GM18499 (cell line): ENCODE measurements around the gene TSC2.

Source experiments
- ATAC-seq: cut with Tn5 transposase; IDR thresholded peaks from one replicate; pipeline ENCODE4 v1.9.1; 2021; ENCODE audit warnings: moderate number of reproducible peaks; ENCODE audit not compliant: insufficient read depth, unreplicated experiment

The TSC2 gene

GRCh38 chr16:2040787-2041522 is 6.8 kb upstream of the TSC2 start:
- no peak for ATAC-seq

- no peak for ATAC-seq
These were observed 5.4 kb upstream of the TSC2 start for GRCh38 chr16:2042171-2042985.

- no peak for ATAC-seq
These were observed 4.7 kb upstream of the TSC2 start for GRCh38 chr16:2042986-2043666.

- ATAC-seq = no peak
These were observed 3.9 kb upstream of the TSC2 start for GRCh38 chr16:2043667-2044451.

GRCh38 chr16:2044541-2044940 is 3.2 kb upstream of the TSC2 start:
- no peak for ATAC-seq

- ATAC-seq = no peak
These were observed 1.6 kb upstream of the TSC2 start for GRCh38 chr16:2045965-2046892.

DNA sequence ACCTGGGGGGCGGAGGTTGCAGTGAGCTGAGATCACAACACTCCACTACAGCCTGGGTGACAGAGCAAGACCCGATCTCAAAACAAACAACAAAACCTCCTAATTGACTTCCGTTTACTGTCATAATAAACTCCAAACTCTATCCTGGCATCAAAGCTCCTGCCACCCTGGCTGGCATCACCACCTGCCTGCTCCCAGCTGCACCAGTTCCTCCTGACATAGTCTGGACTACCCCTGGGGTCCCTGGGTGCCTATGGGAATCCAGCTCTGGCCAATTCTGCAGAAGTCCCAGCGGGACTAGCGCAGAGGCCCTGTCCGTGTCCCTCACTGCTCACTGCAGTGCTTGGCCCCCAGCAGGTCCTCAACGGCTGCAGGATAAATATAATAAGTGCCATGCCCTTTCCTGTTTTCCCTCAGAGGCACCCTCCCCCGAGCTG is 874 bp upstream of the TSC2 start:
- no peak for ATAC-seq

GRCh38 chr16:2048116-2048543 is 345 bp downstream of the TSC2 start:
- ATAC-seq = no peak

DNA sequence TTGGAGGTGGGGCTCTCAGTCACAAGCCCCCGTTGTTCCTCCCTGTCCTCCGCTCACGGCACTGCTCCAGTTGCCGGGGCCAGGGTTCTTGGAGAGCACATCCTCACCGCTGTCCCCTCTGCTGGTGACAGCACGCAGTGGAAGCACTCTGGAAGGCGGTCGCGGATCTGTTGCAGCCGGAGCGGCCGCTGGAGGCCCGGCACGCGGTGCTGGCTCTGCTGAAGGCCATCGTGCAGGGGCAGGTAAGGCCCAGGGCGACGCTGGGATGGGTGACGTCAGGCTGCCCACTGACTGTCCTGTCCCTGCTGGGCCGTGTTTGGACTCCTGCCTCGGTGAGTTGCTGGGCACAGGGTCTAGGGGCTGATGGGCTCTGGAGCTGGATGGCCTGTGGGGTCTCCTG is 5.4 kb downstream of the TSC2 start:
- ATAC-seq = no peak

DNA sequence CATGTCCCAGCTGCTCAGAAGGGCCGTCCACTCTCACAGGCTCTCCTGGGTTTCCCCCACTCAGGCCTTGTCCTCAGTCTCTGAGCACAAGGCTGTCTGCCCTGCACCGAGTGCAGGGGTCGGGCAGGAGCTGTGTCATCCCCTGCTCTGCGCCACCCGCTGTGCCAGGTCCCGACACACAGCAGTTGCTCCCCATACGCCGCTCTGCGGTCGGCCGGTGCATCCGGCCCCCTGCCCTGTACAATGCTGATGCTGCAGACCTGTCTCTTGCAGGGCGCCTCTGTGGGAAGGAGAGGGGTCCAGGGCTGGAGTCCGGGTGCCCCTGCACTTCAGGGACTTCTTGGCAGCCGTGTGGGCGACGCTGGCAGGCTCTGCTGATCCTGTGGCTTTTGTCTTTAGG is 6.1 kb downstream of the TSC2 start:
- ATAC-seq = no peak

GRCh38 chr16:2054543-2055245 is 6.9 kb downstream of the TSC2 start:
- no peak for ATAC-seq

DNA sequence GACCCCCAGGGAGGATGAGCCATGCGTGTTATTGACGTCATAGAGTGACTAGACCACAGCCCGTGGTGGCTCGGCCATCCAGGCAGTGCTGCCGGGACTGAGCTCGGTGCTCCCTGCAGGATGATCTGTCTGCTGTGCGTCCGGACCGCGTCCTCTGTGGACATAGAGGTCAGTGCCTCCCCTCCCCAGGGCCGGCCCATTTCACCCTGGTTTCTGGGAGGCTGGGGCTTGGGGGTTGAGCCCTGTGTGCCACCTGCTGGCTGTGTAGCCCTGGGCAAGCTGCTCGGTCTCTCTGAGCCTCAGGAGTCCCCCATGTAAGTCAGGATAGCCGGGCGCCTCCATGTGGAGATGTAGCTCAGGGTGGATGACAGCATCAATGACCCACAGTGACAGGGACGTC is 8.3 kb downstream of the TSC2 start:
- ATAC-seq = no peak

DNA sequence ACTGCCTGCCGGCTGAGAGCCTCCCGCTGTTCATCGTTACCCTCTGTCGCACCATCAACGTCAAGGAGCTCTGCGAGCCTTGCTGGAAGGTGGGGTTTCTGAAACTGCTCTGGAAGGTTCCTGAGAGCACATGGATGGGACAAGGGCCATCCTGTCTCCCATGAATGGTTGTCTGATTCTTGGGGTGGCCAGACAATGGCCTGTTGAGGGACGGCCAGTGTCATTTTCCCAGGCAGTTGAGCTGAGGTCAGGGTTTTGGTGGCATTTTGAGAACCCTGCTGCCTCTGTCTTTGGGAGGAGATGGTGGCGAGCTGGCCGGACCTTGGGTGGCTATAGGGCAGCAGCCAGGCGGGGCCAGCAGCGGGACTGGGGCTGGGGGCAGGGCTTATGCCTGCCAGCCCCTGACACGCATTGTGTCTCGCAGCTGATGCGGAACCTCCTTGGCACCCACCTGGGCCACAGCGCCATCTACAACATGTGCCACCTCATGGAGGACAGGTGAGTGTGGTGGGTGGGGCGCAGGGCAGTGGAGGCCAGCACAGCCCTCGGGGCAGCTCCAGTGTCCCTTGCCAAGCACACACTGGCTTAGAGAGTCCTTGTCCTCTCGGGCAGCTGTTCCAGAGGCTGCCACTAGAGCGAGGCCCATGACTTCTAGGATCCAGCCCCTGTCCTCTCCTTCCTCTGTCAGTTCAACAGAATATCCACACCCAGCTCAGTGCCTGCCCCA is 9.1 kb downstream of the TSC2 start:
- no peak for ATAC-seq

GRCh38 chr16:2057438-2057837 is 9.7 kb downstream of the TSC2 start:
- no peak for ATAC-seq

- ATAC-seq = no peak
These were observed 10.6 kb downstream of the TSC2 start for GRCh38 chr16:2058420-2058819.

GRCh38 chr16:2058872-2059271 is 11.1 kb downstream of the TSC2 start:
- no peak for ATAC-seq

DNA sequence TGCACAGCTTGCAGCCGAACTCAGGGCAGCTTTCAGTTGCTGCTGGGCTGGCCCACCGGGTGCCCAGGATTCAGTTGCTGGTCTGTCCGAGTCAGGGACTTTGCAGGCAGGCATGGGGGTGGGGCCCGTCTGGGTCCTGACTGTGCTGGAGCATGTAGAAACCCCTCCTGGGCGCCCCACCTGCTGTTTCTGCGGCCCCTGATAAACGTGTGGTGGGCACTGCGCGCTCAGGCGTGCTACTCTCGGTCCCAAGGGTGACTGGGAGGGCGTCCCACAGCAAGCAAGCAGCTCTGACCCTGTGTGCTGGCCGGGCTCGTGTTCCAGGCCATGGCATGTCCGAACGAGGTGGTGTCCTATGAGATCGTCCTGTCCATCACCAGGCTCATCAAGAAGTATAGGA is 12.6 kb downstream of the TSC2 start:
- ATAC-seq = no peak

GRCh38 chr16:2061023-2061422 is 13.2 kb downstream of the TSC2 start:
- ATAC-seq = no peak
